Activated CD8-positive, alpha-beta T cell treated with anti-CD3 and anti-CD28 coated beads for 36 hours (primary cell): ENCODE measurements around the gene AP1S3. TPM values are rescaled to one million over a fixed set of nuclear protein-coding genes. Genes with fewer than 3 reads are reported as not detected.

Experiments used
- ATAC-seq: fragments of 200-7000 bp; cut with Tn5 transposase; one replicate; pipeline ENCODE4 v1.10.0; 2021; ENCODE audit warnings: mild to moderate bottlenecking, moderate library complexity
- CTCF ChIA-PET: fragments of 350-600 bp; sonication (Branson Sonifier 250); formaldehyde crosslinking; loops from one replicate; lab custom pipeline; 2021; ENCODE audit warnings: antibody characterized with exemption; lab: Charles Lee
- POLR2A ChIA-PET: fragments of 350-600 bp; sonication (Branson Sonifier 250); formaldehyde crosslinking; loops from one replicate; lab custom pipeline; 2021; ENCODE audit warnings: antibody characterized with exemption; lab: Charles Lee
- DNase-seq: peaks from one replicate; pipeline ENCODE4 v3.0.0-alpha.2; 2020
- H3K27ac Mint-ChIP-seq: one replicate; pipeline ENCODE4 v1.8.0; 2021; ENCODE audit warnings: mild to moderate bottlenecking, mixed read lengths
- H3K27me3 Mint-ChIP-seq: one replicate; pipeline ENCODE4 v1.8.0; 2021; ENCODE audit warnings: mixed read lengths
- H3K36me3 Mint-ChIP-seq: one replicate; pipeline ENCODE4 v1.8.0; 2021; ENCODE audit warnings: low read depth, mixed read lengths
- H3K4me1 Mint-ChIP-seq: one replicate; pipeline ENCODE4 v1.8.0; 2021; ENCODE audit warnings: low read depth, mixed read lengths
- H3K4me3 Mint-ChIP-seq: one replicate; pipeline ENCODE4 v1.8.0; 2021; ENCODE audit warnings: mild to moderate bottlenecking, moderate library complexity, mixed read lengths
- H3K9me3 Mint-ChIP-seq: one replicate; pipeline ENCODE4 v1.8.0; 2021; ENCODE audit warnings: mixed read lengths
- intact Hi-C: fragments of 100-400 bp; cut with micrococcal nuclease; formaldehyde crosslinking; loops from one replicate; pipeline ENCODE4 v1.10.0; 2022
- total RNA-seq, 2 experiments: library from RNA; stranded (reverse); gene quantifications; one replicate each; pipeline ENCODE4 v1.2.3, GENCODE V29; 2021
- TF ChIP-seq, protein P1 (sequence below): fragments of 200-600 bp; IDR thresholded peaks from one replicate; pipeline ENCODE4 v1.8.0; 2022; ENCODE audit warnings: antibody characterized with exemption, mild to moderate bottlenecking

The AP1S3 gene
- total RNA-seq, 2 experiments from 2014 or later, result 5.7 to 6.6 TPM

DNA sequence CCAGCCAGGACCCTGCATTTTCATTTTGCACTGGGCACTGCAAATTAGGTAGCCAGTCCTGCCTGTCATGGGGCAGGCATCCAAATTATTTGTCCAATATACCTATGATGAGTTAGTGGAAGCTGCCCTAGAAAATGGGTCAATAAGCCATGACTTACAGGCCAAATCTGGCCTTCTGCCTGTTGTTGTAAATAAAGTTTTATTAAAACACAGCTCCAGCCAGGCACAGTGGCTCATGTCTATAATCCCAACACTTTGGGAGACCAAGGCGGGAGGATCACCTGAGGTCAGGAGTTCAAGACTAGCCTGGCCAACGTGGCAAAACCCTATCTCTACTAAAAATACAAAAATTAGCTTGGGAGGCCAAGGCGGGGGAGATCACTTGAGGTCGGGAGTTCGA is 8.3 kb downstream of the AP1S3 start:
- no peak for ATAC-seq
- Mint-ChIP-seq H3K4me1 (no peaks in the 10 kb centered on the region), H3K4me3 (no peak overlapping the region), H3K27me3 (no peaks in the 10 kb centered on the region), H3K36me3 (peaks cover 2% of the 10 kb centered on the region), H3K27ac (no peak overlapping the region), H3K9me3 (no peaks in the 10 kb centered on the region)
- ChIA-PET POLR2A (no interaction called here), CTCF (interaction anchor here (0.7 to 1.6 kb wide), 2 partner anchors 10 to 68 kb away, joined by 3 to 4 read pairs; no protein-coding TSS in a partner anchor)
- DNase-seq, result no peak
- TF ChIP-seq, protein P1, sequence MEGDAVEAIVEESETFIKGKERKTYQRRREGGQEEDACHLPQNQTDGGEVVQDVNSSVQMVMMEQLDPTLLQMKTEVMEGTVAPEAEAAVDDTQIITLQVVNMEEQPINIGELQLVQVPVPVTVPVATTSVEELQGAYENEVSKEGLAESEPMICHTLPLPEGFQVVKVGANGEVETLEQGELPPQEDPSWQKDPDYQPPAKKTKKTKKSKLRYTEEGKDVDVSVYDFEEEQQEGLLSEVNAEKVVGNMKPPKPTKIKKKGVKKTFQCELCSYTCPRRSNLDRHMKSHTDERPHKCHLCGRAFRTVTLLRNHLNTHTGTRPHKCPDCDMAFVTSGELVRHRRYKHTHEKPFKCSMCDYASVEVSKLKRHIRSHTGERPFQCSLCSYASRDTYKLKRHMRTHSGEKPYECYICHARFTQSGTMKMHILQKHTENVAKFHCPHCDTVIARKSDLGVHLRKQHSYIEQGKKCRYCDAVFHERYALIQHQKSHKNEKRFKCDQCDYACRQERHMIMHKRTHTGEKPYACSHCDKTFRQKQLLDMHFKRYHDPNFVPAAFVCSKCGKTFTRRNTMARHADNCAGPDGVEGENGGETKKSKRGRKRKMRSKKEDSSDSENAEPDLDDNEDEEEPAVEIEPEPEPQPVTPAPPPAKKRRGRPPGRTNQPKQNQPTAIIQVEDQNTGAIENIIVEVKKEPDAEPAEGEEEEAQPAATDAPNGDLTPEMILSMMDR, result no peak
- intact Hi-C loops, result no loop called here

DNA sequence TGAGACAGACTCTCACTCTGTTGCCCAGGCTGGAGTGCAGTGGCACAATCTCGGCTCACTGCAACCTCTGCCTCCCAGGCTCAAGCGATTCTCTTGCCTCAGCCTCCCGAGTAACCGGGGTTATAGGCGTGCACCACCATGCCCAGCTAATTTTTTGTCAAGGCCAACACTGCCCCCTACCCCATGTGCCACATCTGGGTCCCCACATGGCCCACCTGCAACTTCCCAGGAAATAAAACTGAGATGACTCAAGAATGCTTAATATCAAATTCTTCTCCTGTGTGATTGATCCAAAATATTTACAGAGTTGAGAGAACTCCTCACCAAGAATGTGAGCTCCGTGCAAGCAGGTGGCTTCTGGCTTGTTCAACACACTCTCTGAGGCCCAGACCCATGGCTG is 9.1 kb downstream of the AP1S3 start:
- no peaks in the 10 kb centered on the region for H3K4me1 Mint-ChIP-seq
- ATAC-seq, result no peak
- H3K36me3 Mint-ChIP-seq, result peaks cover 2% of the 10 kb centered on the region
- H3K9me3 Mint-ChIP-seq, result no peaks in the 10 kb centered on the region
- no peak for DNase-seq
- POLR2A ChIA-PET, result no interaction called here
- CTCF ChIA-PET, result interaction anchor here (0.7 to 1.6 kb wide), 3 partner anchors 9 to 142 kb away, joined by 3 to 4 read pairs (median 4); no protein-coding TSS in a partner anchor
- H3K4me3 Mint-ChIP-seq, result no peak overlapping the region
- no peak overlapping the region for H3K27ac Mint-ChIP-seq
- H3K27me3 Mint-ChIP-seq, result no peaks in the 10 kb centered on the region
- TF ChIP-seq, protein P1, result no peak
- intact Hi-C loops, result no loop called here

DNA sequence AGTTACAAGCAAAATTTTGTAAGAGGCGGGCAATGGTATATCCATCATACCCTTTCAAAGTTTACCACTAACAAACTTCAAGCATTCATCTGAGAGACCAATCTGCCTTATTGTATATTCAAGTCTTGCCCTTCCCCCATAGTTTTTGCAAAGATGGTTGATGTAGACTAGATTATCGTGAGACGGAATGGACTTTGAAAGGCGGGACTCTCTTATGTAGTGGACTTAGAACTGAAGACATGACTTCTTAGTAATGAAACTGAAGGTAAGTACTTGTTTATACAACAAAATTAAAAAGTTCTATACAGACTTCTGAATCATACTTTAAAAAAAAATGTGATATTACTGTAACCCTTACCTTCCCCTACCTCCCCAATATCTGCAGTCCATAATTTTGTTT is 10.4 kb downstream of the AP1S3 start:
- Mint-ChIP-seq H3K27ac (no peak overlapping the region), H3K9me3 (no peaks in the 10 kb centered on the region), H3K27me3 (no peaks in the 10 kb centered on the region), H3K4me3 (no peak overlapping the region), H3K4me1 (no peaks in the 10 kb centered on the region), H3K36me3 (peaks cover 2% of the 10 kb centered on the region)
- TF ChIP-seq, protein P1, result no peak
- ATAC-seq, result no peak
- ChIA-PET POLR2A (no interaction called here), CTCF (interaction anchor here (1.3 kb wide), 1 partner anchor 143 kb away, joined by 4 read pairs; no protein-coding TSS in a partner anchor)
- DNase-seq, result no peak
- intact Hi-C loops, result no loop called here

DNA sequence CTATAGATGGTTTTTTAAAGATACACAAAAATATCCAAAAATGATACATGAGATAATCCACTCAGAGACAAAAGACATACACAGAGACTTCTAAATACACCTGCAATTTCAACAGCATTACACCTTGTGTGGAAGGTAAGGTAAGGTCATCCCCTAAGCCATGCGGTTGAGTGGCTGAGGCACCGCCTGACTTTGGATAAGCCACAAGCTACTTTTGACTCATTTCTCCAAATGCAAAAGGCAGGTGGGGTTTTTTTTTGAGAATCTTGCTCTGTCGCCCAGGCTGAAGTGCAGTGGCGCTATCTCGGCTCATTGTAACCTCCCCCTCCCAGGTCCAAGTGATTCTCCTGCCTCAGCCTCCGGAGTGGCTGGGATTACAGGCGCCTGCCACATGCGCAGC is 13.1 kb downstream of the AP1S3 start:
- H3K27me3 Mint-ChIP-seq, result no peaks in the 10 kb centered on the region
- peaks cover under 1% of the 10 kb centered on the region for H3K4me1 Mint-ChIP-seq
- DNase-seq (no peak), ATAC-seq (no peak)
- no peak overlapping the region for H3K27ac Mint-ChIP-seq
- no peak overlapping the region for H3K4me3 Mint-ChIP-seq
- TF ChIP-seq, protein P1, result no peak
- H3K36me3 Mint-ChIP-seq, result no peaks in the 10 kb centered on the region
- intact Hi-C loops, result no loop called here
- ChIA-PET CTCF (no interaction called here), POLR2A (no interaction called here)
- H3K9me3 Mint-ChIP-seq, result no peaks in the 10 kb centered on the region

DNA sequence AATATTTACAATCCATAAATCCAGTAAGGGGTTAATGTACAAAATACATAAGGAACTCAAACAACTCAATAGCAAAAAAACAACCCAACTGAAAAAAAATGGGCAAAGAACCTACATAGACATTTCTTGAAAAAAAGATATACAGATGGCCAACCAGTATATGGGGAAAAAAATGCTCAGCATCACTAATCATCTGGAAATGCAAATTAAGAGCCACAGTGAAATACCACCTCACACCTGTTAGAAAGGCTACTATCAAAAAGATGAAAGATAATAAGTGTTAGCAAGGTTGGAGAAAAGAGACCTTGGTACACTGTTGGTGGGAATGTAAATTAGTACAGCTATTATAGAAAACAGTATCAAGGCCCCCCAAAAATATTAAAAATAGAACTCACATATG is 14.6 kb downstream of the AP1S3 start:
- Mint-ChIP-seq H3K4me1 (peaks cover 2% of the 10 kb centered on the region), H3K27ac (no peak overlapping the region), H3K36me3 (no peaks in the 10 kb centered on the region), H3K27me3 (no peaks in the 10 kb centered on the region), H3K4me3 (no peak overlapping the region), H3K9me3 (no peaks in the 10 kb centered on the region)
- POLR2A ChIA-PET, result no interaction called here
- CTCF ChIA-PET, result no interaction called here
- TF ChIP-seq, protein P1, result no peak
- intact Hi-C loops, result no loop called here
- DNase-seq (no peak), ATAC-seq (no peak)
